Measurements from ENCODE around the gene SEMA3G.

DNA sequence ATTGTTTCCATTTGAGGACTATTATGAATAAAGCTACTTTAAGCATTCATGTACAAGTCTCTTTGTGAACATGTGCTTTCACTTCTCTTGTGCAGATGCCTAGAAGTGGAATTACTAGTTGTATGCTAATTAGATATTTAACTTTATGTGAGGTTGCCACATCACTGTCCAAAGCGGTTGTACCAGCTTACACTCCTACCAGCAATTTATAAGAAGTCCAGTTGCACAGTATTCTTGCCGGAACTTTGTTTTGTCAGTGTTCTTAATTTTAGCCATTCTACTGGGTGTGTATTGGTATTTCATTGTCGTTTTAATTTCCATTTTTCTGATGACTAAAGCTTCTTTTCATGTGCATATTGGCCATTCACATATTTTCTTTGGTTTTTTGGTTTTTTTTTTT is 29.1 kb downstream of the SEMA3G start:
- TF ChIP-seq CTCF (IDR thresholded peaks at IDR 0.05) (no peak), ZFX (IDR thresholded peaks at IDR 0.05; ENCODE audit: borderline replicate concordance) (no peak)
